HG03095 (cell line): ENCODE measurements around the gene RARG.

Source experiments
- ATAC-seq: cut with Tn5 transposase; IDR thresholded peaks from one replicate; pipeline ENCODE4 v1.9.1; 2021; ENCODE audit warnings: moderate library complexity; ENCODE audit not compliant: unreplicated experiment

The RARG gene

GRCh38 chr12:53231921-53232645 lies at the start of gene RARG:
TSS of gene RARG (minus strand) at chr12:53232209. CDS start at chr12:53227545, 4,664 bp downstream.
- ATAC-seq = no peak

DNA sequence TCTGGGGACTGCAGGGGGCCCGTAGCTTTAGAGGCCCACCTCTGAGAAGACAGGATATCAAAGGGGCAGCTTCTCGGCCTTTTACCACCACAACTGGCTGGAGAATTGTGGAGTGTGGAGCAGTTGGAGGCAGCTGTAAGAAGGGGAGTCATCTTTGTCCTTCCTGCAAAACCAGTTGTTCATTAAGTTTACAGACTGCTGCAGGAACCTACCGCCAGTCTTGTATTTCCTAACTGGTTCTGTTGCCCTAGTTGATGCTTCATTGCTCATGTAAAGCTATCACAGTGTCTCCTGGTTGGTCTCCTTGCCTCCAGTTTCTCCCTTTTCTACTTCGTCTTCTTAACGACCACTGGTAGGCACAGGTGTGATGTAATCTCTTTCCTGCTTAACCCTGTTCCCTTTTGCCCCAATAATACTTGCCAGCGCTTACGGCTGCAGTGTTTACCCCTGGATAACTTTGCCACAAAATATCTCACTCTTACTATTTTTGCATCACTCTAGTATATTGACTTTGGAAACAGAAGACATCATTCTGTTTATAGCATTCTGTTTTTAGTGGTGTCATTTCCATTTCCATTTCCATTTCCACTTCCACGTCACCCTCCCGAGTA lies 48.0 kb upstream of the RARG start:
- ATAC-seq = no peak

DNA sequence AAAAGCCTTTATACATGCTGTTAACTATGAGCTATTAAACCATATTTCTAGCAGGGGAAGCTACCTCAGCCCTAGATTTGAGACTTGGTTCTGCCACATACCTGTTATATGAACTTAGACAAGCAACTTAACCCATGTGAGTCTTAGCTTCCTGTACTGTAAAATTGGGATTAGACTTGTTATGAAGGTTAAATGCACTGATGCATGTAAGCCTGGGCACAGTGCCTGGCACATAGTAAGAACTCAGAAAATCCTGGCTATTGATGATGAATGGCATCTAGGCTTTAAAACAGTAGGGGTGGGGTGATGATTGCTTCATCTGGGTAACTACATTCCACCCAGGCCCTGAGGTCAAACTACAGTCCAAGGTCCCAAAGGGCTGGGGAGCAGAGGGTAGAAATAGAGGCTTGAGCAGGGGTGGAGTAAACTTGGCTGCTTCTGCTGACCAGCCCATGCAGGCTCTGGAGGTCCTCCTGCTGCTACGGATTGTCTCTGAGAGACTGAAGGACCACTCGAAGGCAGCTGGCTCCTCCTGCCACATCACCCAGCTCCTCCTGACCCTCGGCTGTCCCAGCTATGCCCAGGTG lies 47.4 kb upstream of the RARG start:
- no peak for ATAC-seq

GRCh38 chr12:53277981-53278380 lies 46.0 kb upstream of the RARG start:
- ATAC-seq = no peak

DNA sequence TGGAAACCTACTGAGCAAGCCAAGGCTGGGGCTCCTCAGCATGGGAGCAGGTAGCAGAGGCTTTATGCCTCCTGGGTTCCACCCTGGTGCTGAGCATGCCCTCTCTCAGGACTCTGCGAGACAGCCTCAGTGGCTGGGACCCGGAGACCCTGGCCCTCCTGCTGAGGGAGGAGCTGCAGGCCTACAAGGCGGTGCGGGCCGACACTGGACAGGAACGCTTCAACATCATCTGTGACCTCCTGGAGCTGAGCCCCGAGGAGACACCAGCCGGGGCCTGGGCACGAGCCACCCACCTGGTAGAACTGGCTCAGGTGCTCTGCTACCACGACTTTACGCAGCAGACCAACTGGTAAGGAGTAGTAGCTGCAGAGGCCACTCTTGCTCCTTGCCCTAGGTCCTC lies 44.5 kb upstream of the RARG start:
- no peak for ATAC-seq

DNA sequence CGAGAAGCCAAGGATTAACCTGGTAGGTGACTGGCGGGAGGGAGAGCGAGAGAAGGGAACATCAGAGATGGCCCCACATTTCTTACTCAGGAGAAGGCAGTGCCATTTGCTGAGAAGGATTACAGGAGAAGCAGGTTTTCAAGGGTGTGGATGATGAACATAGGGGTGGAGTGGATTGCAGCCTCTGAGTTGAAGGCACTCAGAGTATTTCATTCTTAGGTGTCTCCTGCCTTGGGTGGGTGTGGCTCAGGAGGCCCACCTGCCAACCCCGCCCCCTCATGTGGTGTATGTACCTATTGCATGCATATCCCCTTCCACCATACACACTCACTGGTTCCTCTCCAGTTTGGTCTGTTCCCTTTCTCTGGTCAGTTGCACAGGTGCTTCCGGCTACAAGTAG lies 42.4 kb upstream of the RARG start:
- ATAC-seq = no peak

DNA sequence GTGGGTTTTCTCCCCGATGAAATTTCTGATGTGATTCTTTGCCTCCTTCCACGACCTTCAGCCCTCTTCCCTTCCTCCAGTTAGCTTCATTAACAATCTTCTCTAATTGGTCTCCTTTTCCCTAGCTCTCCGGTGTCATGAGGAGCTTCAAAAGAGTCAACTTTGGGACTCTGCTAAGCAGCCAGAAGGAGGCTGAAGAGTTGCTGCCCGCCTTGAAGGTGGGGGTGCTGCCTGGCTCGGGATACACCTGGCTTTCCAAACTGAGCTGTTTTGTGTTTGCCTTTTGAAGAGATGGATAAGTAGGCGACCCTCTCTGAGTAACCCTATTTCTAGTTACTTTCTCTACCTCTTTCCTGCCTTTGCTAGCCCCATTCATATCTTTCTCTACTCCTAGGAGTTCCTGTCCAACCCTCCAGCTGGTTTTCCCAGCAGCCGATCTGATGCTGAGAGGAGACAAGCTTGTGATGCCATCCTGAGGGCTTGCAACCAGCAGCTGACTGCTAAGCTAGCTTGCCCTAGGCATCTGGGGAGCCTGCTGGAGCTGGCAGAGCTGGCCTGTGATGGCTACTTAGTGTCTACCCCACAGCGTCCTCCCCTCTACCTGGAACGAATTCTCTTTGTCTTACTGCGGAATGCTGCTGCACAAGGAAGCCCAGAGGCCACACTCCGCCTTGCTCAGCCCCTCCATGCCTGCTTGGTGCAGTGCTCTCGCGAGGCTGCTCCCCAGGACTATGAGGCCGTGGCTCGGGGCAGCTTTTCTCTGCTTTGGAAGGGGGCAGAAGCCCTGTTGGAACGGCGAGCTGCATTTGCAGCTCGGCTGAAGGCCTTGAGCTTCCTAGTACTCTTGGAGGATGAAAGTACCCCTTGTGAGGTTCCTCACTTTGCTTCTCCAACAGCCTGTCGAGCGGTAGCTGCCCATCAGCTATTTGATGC lies 36.9 kb upstream of the RARG start:
- ATAC-seq = no peak

DNA sequence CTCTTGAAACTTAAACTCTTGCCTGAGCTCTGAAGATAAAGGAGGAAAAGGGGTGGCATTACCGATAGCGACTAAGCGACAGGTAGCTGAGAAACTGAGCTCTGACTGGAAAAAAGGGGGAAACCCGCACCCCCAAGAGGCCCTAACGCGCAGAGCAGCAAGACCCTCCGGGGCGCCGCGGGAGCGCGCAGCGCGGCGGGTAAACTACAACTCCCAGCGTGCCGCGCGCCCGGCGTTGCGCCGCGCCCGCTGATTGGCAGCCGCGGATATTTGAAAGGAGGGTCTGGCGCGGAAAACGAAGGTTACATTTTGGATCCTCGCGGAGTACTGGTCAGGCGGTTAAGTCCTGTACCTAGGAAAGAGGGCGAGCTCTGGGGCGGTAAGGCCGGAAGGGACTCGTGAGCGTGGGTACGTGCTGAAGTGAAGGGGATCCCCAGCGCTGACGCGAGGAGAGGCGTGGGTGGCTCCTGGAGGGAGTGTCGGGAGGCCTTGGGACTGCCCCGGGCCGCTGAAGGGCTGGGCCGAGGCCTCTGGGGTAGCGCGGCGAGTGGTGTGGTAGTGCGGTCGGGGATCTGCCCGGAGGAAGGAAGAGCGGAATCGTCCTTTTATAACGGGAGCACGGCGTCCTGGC lies 36.1 kb upstream of the RARG start, which contains the start of gene ESPL1:
Gene ESPL1, plus strand, starts transcription at position 301 of the 631 bp plus-strand sequence. CDS start 468 bp downstream, outside the sequence.
- peak; percentile 75 for ATAC-seq

DNA sequence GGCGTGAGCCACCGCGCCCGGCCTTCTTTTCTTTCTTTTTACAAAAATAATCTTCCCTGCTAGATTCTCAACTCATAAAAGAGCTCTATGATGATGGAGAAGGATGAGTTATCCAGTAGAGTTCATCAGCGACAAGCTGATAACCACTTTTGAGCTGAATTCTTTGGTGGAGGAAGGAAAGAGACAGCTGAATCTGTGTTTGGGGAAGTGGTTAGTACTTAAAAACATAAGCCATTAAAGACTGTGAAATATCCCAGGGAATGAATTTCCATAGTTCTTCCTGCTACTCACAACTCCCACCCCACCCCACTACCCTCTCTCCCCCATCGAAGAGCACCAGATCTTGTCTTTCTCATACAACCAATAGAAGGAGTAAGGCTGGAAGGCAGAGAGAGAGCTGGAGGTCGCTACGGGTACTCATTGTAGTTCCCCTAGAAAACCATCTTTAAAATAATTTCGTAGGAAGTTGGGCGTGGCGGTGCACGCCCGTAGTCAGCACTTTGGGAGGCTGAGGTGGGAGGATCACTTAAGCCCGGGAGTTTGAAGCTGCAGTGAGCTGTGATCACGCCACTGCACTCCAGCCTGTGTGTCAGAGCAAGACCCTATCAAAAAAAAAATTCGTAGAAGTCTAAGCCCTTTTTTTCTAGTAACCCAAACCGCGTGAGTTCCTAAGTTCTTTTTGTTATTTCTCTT lies 35.4 kb upstream of the RARG start:
- ATAC-seq = peak; percentile 18

- no peak for ATAC-seq
Observed at GRCh38 chr12:53265783-53266182, 33.8 kb upstream of the RARG start.

DNA sequence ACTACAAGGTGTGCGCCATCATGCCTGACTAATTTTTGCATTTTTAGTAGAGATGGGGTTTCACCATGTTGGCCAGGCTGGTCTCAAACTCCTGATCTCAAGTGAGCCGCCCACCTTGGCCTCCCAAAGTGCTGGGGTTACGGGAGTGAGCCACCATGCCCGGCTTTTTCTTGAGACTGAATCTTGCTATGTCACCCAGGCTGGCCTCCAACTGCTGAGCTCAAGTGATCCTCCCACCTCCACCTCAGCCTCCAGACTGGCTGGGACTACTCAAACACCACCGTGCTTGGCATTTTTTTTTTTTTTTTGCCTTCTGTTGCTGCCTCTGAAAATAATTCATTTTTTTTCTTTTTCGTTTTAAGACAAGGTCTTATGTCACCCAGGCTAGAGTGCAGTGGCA lies 27.9 kb upstream of the RARG start:
- no peak for ATAC-seq

DNA sequence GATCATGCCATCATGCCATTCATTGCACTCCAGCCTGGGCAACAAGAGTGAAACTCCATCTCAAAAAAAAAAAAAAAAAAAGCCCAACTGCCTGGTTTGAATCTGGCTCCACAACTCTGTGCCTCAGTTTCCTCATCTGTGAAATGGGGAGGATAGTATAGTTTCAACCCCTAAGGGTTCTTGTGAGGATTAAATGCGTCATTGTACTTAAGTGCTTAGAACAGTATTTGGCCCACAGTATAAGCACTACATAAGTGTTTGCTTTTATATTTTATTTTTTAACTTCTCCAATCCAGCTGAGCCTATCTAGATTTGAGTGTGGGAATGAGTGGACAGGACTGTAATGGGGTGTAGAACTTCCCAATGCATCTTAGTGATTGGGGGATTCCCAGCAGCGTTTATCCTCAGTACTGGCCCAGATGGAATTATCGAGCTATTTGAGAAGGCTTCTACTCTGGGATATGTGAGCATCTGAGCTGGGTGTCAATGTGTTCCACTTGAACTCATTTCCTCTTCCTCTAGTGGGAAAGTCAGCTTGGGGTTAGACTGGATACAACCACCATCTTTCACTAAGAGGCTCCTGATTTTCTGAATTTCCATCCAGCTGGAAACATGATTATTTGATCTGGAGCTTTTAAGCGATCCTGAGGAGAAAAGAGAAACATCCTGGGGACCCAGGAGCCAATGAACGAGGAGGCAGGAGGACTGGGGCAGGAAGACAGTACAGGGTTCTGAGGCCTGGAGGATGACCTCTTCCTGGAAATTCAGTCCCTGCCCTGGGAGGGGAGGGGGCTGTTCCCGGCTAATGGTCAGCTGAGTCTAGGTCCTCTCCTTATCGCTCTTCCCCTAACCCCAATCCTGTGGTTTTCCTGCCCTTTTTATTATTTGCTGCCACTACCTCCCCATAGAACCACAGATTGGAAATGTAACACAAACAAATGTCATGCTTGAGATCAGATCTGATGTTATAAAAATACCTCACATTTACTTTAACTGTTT lies 26.8 kb upstream of the RARG start:
- ATAC-seq = no peak

DNA sequence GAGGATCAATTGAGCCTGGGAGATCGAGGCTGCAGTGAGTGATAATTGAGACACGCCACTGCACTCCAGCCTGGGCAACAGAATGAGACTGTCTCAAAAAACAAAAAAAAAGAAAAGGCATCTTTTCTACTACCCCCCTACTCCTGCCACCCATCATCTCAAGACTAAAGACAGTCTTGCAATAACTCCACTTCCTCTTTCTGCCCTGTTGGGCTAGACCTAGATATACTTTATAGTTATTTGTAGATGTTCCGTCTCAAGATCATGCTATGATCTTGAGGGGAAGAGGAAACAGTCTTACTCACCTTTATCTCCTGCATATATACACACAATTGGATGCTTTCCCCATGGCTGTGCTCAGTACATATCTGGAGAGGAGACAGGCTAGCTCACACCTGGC lies 24.0 kb upstream of the RARG start:
- no peak for ATAC-seq

GRCh38 chr12:53254816-53255545 lies 23.0 kb upstream of the RARG start:
- ATAC-seq = no peak

- ATAC-seq = no peak
Observed at GRCh38 chr12:53253298-53253697, 21.3 kb upstream of the RARG start.

GRCh38 chr12:53252349-53252916 lies 20.4 kb upstream of the RARG start:
- ATAC-seq = no peak

GRCh38 chr12:53251477-53252348 lies 19.7 kb upstream of the RARG start:
- ATAC-seq = peak; percentile 65
